H9 (cell line): ENCODE results near the gene PAX6. TPM values are rescaled to one million over a fixed set of nuclear protein-coding genes. Genes with fewer than 3 reads are reported as not detected.

Experiments
- DNase-seq: peaks from one replicate; pipeline ENCODE4 v3.0.0-alpha.2; 2017
- H2AFZ ChIP-seq: one replicate; pipeline ENCODE4 v1.6.1; 2013; ENCODE audit warnings: mild to moderate bottlenecking, low read length, control low read depth, moderate library complexity
- H2AK5ac ChIP-seq: 2 replicates; pipeline ENCODE4 v1.6.1; 2013; ENCODE audit warnings: low read length, control low read depth, mixed read lengths; ENCODE audit not compliant: insufficient read length
- H2BK120ac ChIP-seq: one replicate; pipeline ENCODE4 v1.6.1; 2013; ENCODE audit warnings: low read depth, mild to moderate bottlenecking, low read length, control low read depth, inconsistent platforms; ENCODE audit not compliant: poor library complexity, severe bottlenecking
- H2BK12ac ChIP-seq: 2 replicates; pipeline ENCODE4 v1.6.1; 2013; ENCODE audit warnings: low read length, control low read depth, mixed read lengths, low read depth; ENCODE audit not compliant: insufficient read length
- H2BK15ac ChIP-seq: 2 replicates; pipeline ENCODE4 v1.6.1; 2013; ENCODE audit warnings: low read depth, low read length, control low read depth
- H2BK20ac ChIP-seq: one replicate; pipeline ENCODE4 v1.6.1; 2013; ENCODE audit warnings: low read depth, mild to moderate bottlenecking, low read length, control low read depth, inconsistent platforms; ENCODE audit not compliant: poor library complexity, severe bottlenecking
- H2BK5ac ChIP-seq: 2 replicates; pipeline ENCODE4 v1.6.1; 2013; ENCODE audit warnings: low read length, control low read depth, mixed read lengths; ENCODE audit not compliant: insufficient read length
- H3K14ac ChIP-seq: 2 replicates; pipeline ENCODE4 v1.6.1; 2013; ENCODE audit warnings: low read length, control low read depth; ENCODE audit not compliant: insufficient read depth
- H3K18ac ChIP-seq: 2 replicates; pipeline ENCODE4 v1.6.1; 2013; ENCODE audit warnings: low read depth, mild to moderate bottlenecking, mixed read lengths, low read length, control low read depth; ENCODE audit not compliant: insufficient read length
- H3K23ac ChIP-seq: 2 replicates; pipeline ENCODE4 v1.6.1; 2013; ENCODE audit warnings: low read length, control low read depth, mixed read lengths, low read depth; ENCODE audit not compliant: insufficient read length
- H3K23me2 ChIP-seq: 2 replicates; pipeline ENCODE4 v1.6.1; 2013; ENCODE audit warnings: low read depth, mild to moderate bottlenecking, mixed read lengths, low read length, control low read depth; ENCODE audit not compliant: insufficient read length, poor library complexity, severe bottlenecking
- H3K27ac ChIP-seq: 2 replicates; pipeline ENCODE4 v1.5.1; 2013; ENCODE audit warnings: low read length, control low read depth, mixed read lengths, low read depth; ENCODE audit not compliant: insufficient read length
- H3K27me3 ChIP-seq: 2 replicates; pipeline ENCODE4 v1.6.1; 2013; ENCODE audit warnings: low read length, control low read depth, inconsistent platforms; ENCODE audit not compliant: insufficient read depth
- H3K4ac ChIP-seq: 2 replicates; pipeline ENCODE4 v1.6.1; 2013; ENCODE audit warnings: low read depth, mild to moderate bottlenecking, control low read depth, inconsistent platforms, low read length, moderate library complexity
- H3K4me1 ChIP-seq: 2 replicates; pipeline ENCODE4 v1.6.1; 2013; ENCODE audit warnings: low read length, control low read depth, inconsistent platforms; ENCODE audit not compliant: insufficient read depth
- H3K4me2 ChIP-seq: 2 replicates; pipeline ENCODE4 v1.6.1; 2013; ENCODE audit warnings: low read length, control low read depth, mixed read lengths; ENCODE audit not compliant: insufficient read length, insufficient read depth
- H3K56ac ChIP-seq: 2 replicates; pipeline ENCODE4 v1.6.1; 2013; ENCODE audit warnings: low read depth, mild to moderate bottlenecking, mixed read lengths, low read length, control low read depth; ENCODE audit not compliant: insufficient read length
- H3K79me1 ChIP-seq: 2 replicates; pipeline ENCODE4 v1.6.1; 2013; ENCODE audit warnings: low read depth, mild to moderate bottlenecking, moderate library complexity, low read length, control low read depth, inconsistent platforms; ENCODE audit not compliant: insufficient read depth, poor library complexity, severe bottlenecking
- H3K79me2 ChIP-seq: 2 replicates; pipeline ENCODE4 v1.6.1; 2013; ENCODE audit warnings: low read length, control low read depth, inconsistent platforms; ENCODE audit not compliant: insufficient read depth
- H3K9ac ChIP-seq: 2 replicates; pipeline ENCODE4 v1.6.1; 2013; ENCODE audit warnings: low read length, control low read depth, mixed read lengths; ENCODE audit not compliant: insufficient read length; ENCODE audit errors: extremely low read depth
- H3K9me3 ChIP-seq: one replicate; pipeline ENCODE4 v1.6.1; 2013; ENCODE audit warnings: low read depth, low read length, inconsistent platforms; ENCODE audit not compliant: control insufficient read depth
- H3T11ph ChIP-seq: one replicate; pipeline ENCODE4 v1.6.1; 2013; ENCODE audit warnings: mild to moderate bottlenecking, low read length, control low read depth, inconsistent platforms
- H4K20me1 ChIP-seq: one replicate; pipeline ENCODE4 v1.6.1; 2013; ENCODE audit not compliant: control insufficient read depth, insufficient read length, insufficient read depth
- H4K5ac ChIP-seq: 2 replicates; pipeline ENCODE4 v1.6.1; 2013; ENCODE audit warnings: low read depth, mild to moderate bottlenecking, mixed read lengths, low read length, control low read depth; ENCODE audit not compliant: insufficient read length
- H4K8ac ChIP-seq: replicated peaks from 2 replicates; pipeline ENCODE4 v1.6.1; 2013; ENCODE audit warnings: low read length, control low read depth, mixed read lengths, low read depth; ENCODE audit not compliant: insufficient read length
- H4K91ac ChIP-seq: 2 replicates; pipeline ENCODE4 v1.6.1; 2013; ENCODE audit warnings: low read depth, mild to moderate bottlenecking, moderate library complexity, mixed read lengths, low read length, control low read depth; ENCODE audit not compliant: insufficient read length
- H3K27ac Mint-ChIP-seq, 3 experiments: 2 replicates in 2 of 3; 3 replicates in 1 of 3; pipeline ENCODE4 v1.8.0; 2020 to 2021; ENCODE audit warnings: mixed read lengths in 3 of 3, mild to moderate bottlenecking in 1 of 3, moderate library complexity in 1 of 3
- H3K27me3 Mint-ChIP-seq: 2 replicates; pipeline ENCODE4 v1.8.0; 2021; ENCODE audit warnings: low read depth, mild to moderate bottlenecking, moderate library complexity, mixed read lengths
- H3K36me3 Mint-ChIP-seq, 3 experiments: 2 replicates in 2 of 3; 3 replicates in 1 of 3; pipeline ENCODE4 v1.8.0; 2020 to 2021; ENCODE audit warnings: low read depth in 3 of 3, mixed read lengths in 3 of 3; ENCODE audit not compliant: insufficient read depth in 1 of 3
- H3K4me1 Mint-ChIP-seq, 2 experiments: 2 replicates each; pipeline ENCODE4 v1.8.0; 2020; ENCODE audit warnings: mixed read lengths in 2 of 2
- H3K4me3 Mint-ChIP-seq, 2 experiments: 2 replicates in 1 of 2; 3 replicates in 1 of 2; pipeline ENCODE4 v1.8.0; 2020 to 2021; ENCODE audit warnings: mild to moderate bottlenecking in 2 of 2, mixed read lengths in 2 of 2, moderate library complexity in 1 of 2
- H3K9me3 Mint-ChIP-seq, 2 experiments: 2 replicates in 1 of 2; 3 replicates in 1 of 2; pipeline ENCODE4 v1.8.0; 2020; ENCODE audit warnings: mild to moderate bottlenecking in 2 of 2, mixed read lengths in 2 of 2, moderate library complexity in 1 of 2
- whole genome bisulfite sequencing: extraction: QIAGEN DNeasy Blood & Tissue Kit; methylation state at CpG from one replicate; pipeline ENCODE4 v1.1.7; 2013; ENCODE audit warnings: missing lambda C conversion rate, low lambda C conversion rate, mixed read lengths; ENCODE audit not compliant: insufficient read length; ENCODE audit errors: extremely low coverage; 5-methylcytosine and 5-hydroxymethylcytosine counted together
- total RNA-seq: library from RNA; stranded (reverse); gene quantifications from 2 replicates; pipeline ENCODE4 v1.2.1, GENCODE V29; 2021
- TF ChIP-seq, protein P1 (sequence below): fragments of 200-600 bp; sonication (generic); conservative IDR thresholded peaks from 3 replicates; pipeline ENCODE4 v1.8.0; 2021; ENCODE audit warnings: antibody characterized with exemption, mild to moderate bottlenecking

The PAX6 gene
- total RNA-seq, 1 experiment from 2014 or later = not detected

DNA sequence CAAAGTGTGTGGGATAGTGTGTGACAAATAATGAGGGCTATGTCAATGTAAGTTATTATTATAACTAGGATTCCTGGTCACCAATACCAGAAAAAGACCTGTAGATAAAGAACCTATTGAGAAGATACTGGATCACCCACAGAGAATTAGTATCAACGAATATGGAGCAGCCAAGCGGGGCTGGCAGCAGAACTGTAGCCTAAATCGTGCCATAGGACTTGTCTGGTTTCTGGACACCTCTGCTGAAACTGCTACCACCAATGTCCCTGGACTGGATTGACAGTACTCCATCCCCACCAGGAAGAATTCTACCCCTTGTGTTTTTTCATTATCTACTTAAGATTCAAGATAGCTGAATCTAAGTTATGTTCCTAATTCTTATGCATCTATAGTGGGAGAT is 30.3 kb upstream of the PAX6 start:
- Histone ChIP-seq H3K56ac (no peak overlapping the region), H3K4ac (no peak overlapping the region), H2BK5ac (no peak overlapping the region), H2BK20ac (no peak overlapping the region), H2AFZ (no peak overlapping the region), H3K9me3 (no peaks in the 10 kb centered on the region), H3K14ac (no peak overlapping the region), H2BK120ac (no peak overlapping the region), H3K27ac (no peak overlapping the region), H2BK12ac (no peak overlapping the region), H4K5ac (no peak overlapping the region), H3K4me1 (no peaks in the 10 kb centered on the region), H3K18ac (no peak overlapping the region), H3K23ac (no peak overlapping the region), H3K27me3 (no peaks in the 10 kb centered on the region), H3T11ph (no peak overlapping the region), H2BK15ac (no peak overlapping the region), H4K20me1 (no peaks in the 10 kb centered on the region), H3K4me2 (no peak overlapping the region), H3K79me2 (no peaks in the 10 kb centered on the region), H3K79me1 (no peaks in the 10 kb centered on the region), H4K8ac (no peak overlapping the region), H2AK5ac (no peak overlapping the region), H4K91ac (no peak overlapping the region), H3K23me2 (no peaks in the 10 kb centered on the region), H3K9ac (no peak overlapping the region)
- H3K4me1 Mint-ChIP-seq = no peaks in the 10 kb centered on the region
- TF ChIP-seq, protein P1, sequence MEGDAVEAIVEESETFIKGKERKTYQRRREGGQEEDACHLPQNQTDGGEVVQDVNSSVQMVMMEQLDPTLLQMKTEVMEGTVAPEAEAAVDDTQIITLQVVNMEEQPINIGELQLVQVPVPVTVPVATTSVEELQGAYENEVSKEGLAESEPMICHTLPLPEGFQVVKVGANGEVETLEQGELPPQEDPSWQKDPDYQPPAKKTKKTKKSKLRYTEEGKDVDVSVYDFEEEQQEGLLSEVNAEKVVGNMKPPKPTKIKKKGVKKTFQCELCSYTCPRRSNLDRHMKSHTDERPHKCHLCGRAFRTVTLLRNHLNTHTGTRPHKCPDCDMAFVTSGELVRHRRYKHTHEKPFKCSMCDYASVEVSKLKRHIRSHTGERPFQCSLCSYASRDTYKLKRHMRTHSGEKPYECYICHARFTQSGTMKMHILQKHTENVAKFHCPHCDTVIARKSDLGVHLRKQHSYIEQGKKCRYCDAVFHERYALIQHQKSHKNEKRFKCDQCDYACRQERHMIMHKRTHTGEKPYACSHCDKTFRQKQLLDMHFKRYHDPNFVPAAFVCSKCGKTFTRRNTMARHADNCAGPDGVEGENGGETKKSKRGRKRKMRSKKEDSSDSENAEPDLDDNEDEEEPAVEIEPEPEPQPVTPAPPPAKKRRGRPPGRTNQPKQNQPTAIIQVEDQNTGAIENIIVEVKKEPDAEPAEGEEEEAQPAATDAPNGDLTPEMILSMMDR = no peak
- no peak overlapping the region for H3K4me3 Mint-ChIP-seq
- no peak for DNase-seq
- no peaks in the 10 kb centered on the region for H3K36me3 Mint-ChIP-seq
- WGBS = no CpG with 5 or more reads among the region's 3 CpGs
- peaks cover 15% of the 10 kb centered on the region; the same call in 1 of the 2 replicates for H3K27me3 Mint-ChIP-seq
- no peaks in the 10 kb centered on the region for H3K9me3 Mint-ChIP-seq
- H3K27ac Mint-ChIP-seq = no peak overlapping the region
